Vagina (tissue), 2 donors: ENCODE results near the gene TSPAN13.

Experiments
- POLR2A ChIP-seq, 2 donors: fragments of 450-650 bp; IDR thresholded peaks; one replicate each; pipeline ENCODE4 v1.6.1; 2017; ENCODE audit warnings: antibody characterized with exemption in 2 of 2, mild to moderate bottlenecking in 2 of 2, moderate library complexity in 2 of 2
- TF ChIP-seq, protein P1 (sequence below), 3 experiments: fragments of 450-650 bp in 2 of 3; fragments of 200-600 bp in 1 of 3; sonication (generic) in 1 of 3; IDR thresholded peaks; one replicate each; pipeline ENCODE4 v1.5.1; 2017 to 2019; ENCODE audit warnings: antibody characterized with exemption in 3 of 3, mild to moderate bottlenecking in 2 of 3, moderate library complexity in 2 of 3

- TF ChIP-seq, protein P1, sequence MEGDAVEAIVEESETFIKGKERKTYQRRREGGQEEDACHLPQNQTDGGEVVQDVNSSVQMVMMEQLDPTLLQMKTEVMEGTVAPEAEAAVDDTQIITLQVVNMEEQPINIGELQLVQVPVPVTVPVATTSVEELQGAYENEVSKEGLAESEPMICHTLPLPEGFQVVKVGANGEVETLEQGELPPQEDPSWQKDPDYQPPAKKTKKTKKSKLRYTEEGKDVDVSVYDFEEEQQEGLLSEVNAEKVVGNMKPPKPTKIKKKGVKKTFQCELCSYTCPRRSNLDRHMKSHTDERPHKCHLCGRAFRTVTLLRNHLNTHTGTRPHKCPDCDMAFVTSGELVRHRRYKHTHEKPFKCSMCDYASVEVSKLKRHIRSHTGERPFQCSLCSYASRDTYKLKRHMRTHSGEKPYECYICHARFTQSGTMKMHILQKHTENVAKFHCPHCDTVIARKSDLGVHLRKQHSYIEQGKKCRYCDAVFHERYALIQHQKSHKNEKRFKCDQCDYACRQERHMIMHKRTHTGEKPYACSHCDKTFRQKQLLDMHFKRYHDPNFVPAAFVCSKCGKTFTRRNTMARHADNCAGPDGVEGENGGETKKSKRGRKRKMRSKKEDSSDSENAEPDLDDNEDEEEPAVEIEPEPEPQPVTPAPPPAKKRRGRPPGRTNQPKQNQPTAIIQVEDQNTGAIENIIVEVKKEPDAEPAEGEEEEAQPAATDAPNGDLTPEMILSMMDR (IDR thresholded peaks at IDR 0.05), result no peak
- TF ChIP-seq POLR2A (IDR thresholded peaks at IDR 0.05), result no peak
These were observed 24.0 kb upstream of the TSPAN13 start for GRCh38 chr7:16729541-16729940.
